Activated naive CD8-positive, alpha-beta T cell treated with anti-CD3 and anti-CD28 coated beads, Interleukin-2, amount 10 ng/mL, durations not matched to agents 7 days and 5 days (primary cell): Measurements from ENCODE around the gene CCDC171. TPM values are rescaled to one million over a fixed set of nuclear protein-coding genes. Genes with fewer than 3 reads are reported as not detected.
A peak's percentile ranks its signal among the peaks of the same experiment; 100 is the strongest.
"Not testable (repeated sequence)": the region's sequence is repeated elsewhere in the genome, so short reads cannot be mapped to it uniquely, and the experiment has no call there.

Experiments used
- ATAC-seq: fragments of 150-1000 bp; cut with Tn5 transposase; one replicate; pipeline ENCODE4 v1.10.0; 2021; ENCODE audit warnings: low read depth, moderate library complexity
- POLR2A ChIA-PET: fragments of 350-600 bp; sonication (Branson Sonifier 250); formaldehyde crosslinking; loops from one replicate; lab custom pipeline; 2021; ENCODE audit warnings: antibody characterized with exemption; lab: Charles Lee
- DNase-seq: peaks from one replicate; pipeline ENCODE4 v3.0.0; 2021
- H3K27ac Mint-ChIP-seq: one replicate; pipeline ENCODE4 v1.8.0; 2022; ENCODE audit warnings: mild to moderate bottlenecking, mixed read lengths
- H3K27me3 Mint-ChIP-seq: one replicate; pipeline ENCODE4 v1.8.0; 2022; ENCODE audit warnings: mild to moderate bottlenecking, moderate library complexity, mixed read lengths
- H3K36me3 Mint-ChIP-seq: one replicate; pipeline ENCODE4 v1.8.0; 2021; ENCODE audit warnings: mild to moderate bottlenecking, mixed read lengths
- H3K4me1 Mint-ChIP-seq: one replicate; pipeline ENCODE4 v1.8.0; 2021; ENCODE audit warnings: mixed read lengths
- H3K4me3 Mint-ChIP-seq: one replicate; pipeline ENCODE4 v1.8.0; 2022; ENCODE audit warnings: mild to moderate bottlenecking, moderate library complexity, mixed read lengths
- H3K9me3 Mint-ChIP-seq: one replicate; pipeline ENCODE4 v1.8.0; 2021; ENCODE audit warnings: mixed read lengths
- total RNA-seq, 2 experiments: library from RNA; stranded (reverse); gene quantifications; one replicate each; pipeline ENCODE4 v1.2.3, GENCODE V29; 2021

Gene CCDC171
- total RNA-seq, 2 experiments from 2014 or later = 1.7 to 2.7 TPM

- no peaks in the 10 kb centered on the region for H3K4me1 Mint-ChIP-seq
- no peak overlapping the region for H3K27ac Mint-ChIP-seq
- H3K4me3 Mint-ChIP-seq = no peak overlapping the region
Observed at GRCh38 chr9:15525958-15526357, 26.9 kb upstream of the CCDC171 start.

GRCh38 chr9:15527035-15527434, 25.8 kb upstream of the CCDC171 start:
- H3K36me3 Mint-ChIP-seq, POLR2A ChIA-PET, ATAC-seq, H3K4me1 Mint-ChIP-seq, H3K27ac Mint-ChIP-seq, DNase-seq, H3K4me3 Mint-ChIP-seq, H3K9me3 Mint-ChIP-seq, H3K27me3 Mint-ChIP-seq: not testable (repeated sequence)

More at GRCh38 chr9:15525958-15526357, 26.9 kb upstream of the CCDC171 start:
- Mint-ChIP-seq H3K36me3 (no peaks in the 10 kb centered on the region), H3K9me3 (no peaks in the 10 kb centered on the region), H3K27me3 (peaks cover 5% of the 10 kb centered on the region)
- no peak for DNase-seq
- ATAC-seq = no peak
- POLR2A ChIA-PET = no interaction called here

- POLR2A ChIA-PET = no interaction called here
Observed at GRCh38 chr9:15529566-15530324, 23.1 kb upstream of the CCDC171 start.

GRCh38 chr9:15531380-15531779, 21.5 kb upstream of the CCDC171 start:
- no peak overlapping the region for H3K4me3 Mint-ChIP-seq
- no peaks in the 10 kb centered on the region for H3K9me3 Mint-ChIP-seq
- no peak overlapping the region for H3K27ac Mint-ChIP-seq
- no peaks in the 10 kb centered on the region for H3K36me3 Mint-ChIP-seq
- H3K27me3 Mint-ChIP-seq = no peaks in the 10 kb centered on the region
- DNase-seq (no peak), ATAC-seq (no peak)
- peaks cover 3% of the 10 kb centered on the region for H3K4me1 Mint-ChIP-seq
- POLR2A ChIA-PET = interaction anchor here (1.0 kb wide), 1 partner anchor 22 kb away, joined by 3 read pairs; no protein-coding TSS in a partner anchor

More at GRCh38 chr9:15529566-15530324, 23.1 kb upstream of the CCDC171 start:
- Mint-ChIP-seq H3K27me3 (peaks cover 2% of the 10 kb centered on the region), H3K27ac (no peak overlapping the region), H3K36me3 (no peaks in the 10 kb centered on the region), H3K9me3 (no peaks in the 10 kb centered on the region), H3K4me3 (no peak overlapping the region), H3K4me1 (peaks cover 3% of the 10 kb centered on the region)
- ATAC-seq = no peak
- DNase-seq = no peak

GRCh38 chr9:15541872-15542271, 11.0 kb upstream of the CCDC171 start:
- POLR2A ChIA-PET = no interaction called here
- Mint-ChIP-seq H3K4me1 (no peaks in the 10 kb centered on the region), H3K4me3 (no peak overlapping the region), H3K36me3 (no peaks in the 10 kb centered on the region), H3K9me3 (no peaks in the 10 kb centered on the region), H3K27me3 (peaks cover 9% of the 10 kb centered on the region), H3K27ac (no peak overlapping the region)
- ATAC-seq = no peak
- no peak for DNase-seq

- no peaks in the 10 kb centered on the region for H3K9me3 Mint-ChIP-seq
- POLR2A ChIA-PET = no interaction called here
Observed at GRCh38 chr9:15542624-15543023, 10.2 kb upstream of the CCDC171 start.

GRCh38 chr9:15543047-15543813, 9.6 kb upstream of the CCDC171 start:
- peaks cover 7% of the 10 kb centered on the region for H3K27me3 Mint-ChIP-seq
- ATAC-seq (no peak), DNase-seq (no peak)
- no peak overlapping the region for H3K27ac Mint-ChIP-seq
- no peaks in the 10 kb centered on the region for H3K4me1 Mint-ChIP-seq
- no peaks in the 10 kb centered on the region for H3K9me3 Mint-ChIP-seq
- no peaks in the 10 kb centered on the region for H3K36me3 Mint-ChIP-seq
- no peak overlapping the region for H3K4me3 Mint-ChIP-seq
- POLR2A ChIA-PET = no interaction called here

More at GRCh38 chr9:15542624-15543023, 10.2 kb upstream of the CCDC171 start:
- H3K4me1 Mint-ChIP-seq = no peaks in the 10 kb centered on the region
- no peak for DNase-seq
- no peak overlapping the region for H3K4me3 Mint-ChIP-seq
- H3K27me3 Mint-ChIP-seq = peaks cover 7% of the 10 kb centered on the region
- H3K27ac Mint-ChIP-seq = no peak overlapping the region
- no peak for ATAC-seq
- no peaks in the 10 kb centered on the region for H3K36me3 Mint-ChIP-seq

- Mint-ChIP-seq H3K36me3 (no peaks in the 10 kb centered on the region), H3K4me3 (no peak overlapping the region), H3K4me1 (peaks cover 7% of the 10 kb centered on the region), H3K27ac (no peak overlapping the region), H3K9me3 (no peaks in the 10 kb centered on the region), H3K27me3 (peaks cover 3% of the 10 kb centered on the region)
- POLR2A ChIA-PET = no interaction called here
- no peak for DNase-seq
- ATAC-seq = no peak
Observed at GRCh38 chr9:15549611-15550010, 3.2 kb upstream of the CCDC171 start.

- peak; percentile 4 for ATAC-seq
- H3K36me3 Mint-ChIP-seq = peaks cover 5% of the 10 kb centered on the region
Observed at GRCh38 chr9:15553528-15553898, 670 bp downstream of the CCDC171 start.

GRCh38 chr9:15570769-15571168, 17.9 kb downstream of the CCDC171 start:
- Mint-ChIP-seq H3K36me3 (peaks cover 2% of the 10 kb centered on the region), H3K27me3 (peaks cover 4% of the 10 kb centered on the region), H3K9me3 (no peaks in the 10 kb centered on the region), H3K4me3 (no peak overlapping the region), H3K4me1 (no peaks in the 10 kb centered on the region), H3K27ac (no peak overlapping the region)
- ATAC-seq = no peak
- POLR2A ChIA-PET = no interaction called here
- no peak for DNase-seq

More at GRCh38 chr9:15553528-15553898, 670 bp downstream of the CCDC171 start:
- H3K4me1 Mint-ChIP-seq = peaks cover 7% of the 10 kb centered on the region
- DNase-seq = no peak
- no peaks in the 10 kb centered on the region for H3K9me3 Mint-ChIP-seq
- peak overlapping the region; percentile 82 for H3K27ac Mint-ChIP-seq
- peaks cover 3% of the 10 kb centered on the region for H3K27me3 Mint-ChIP-seq
- POLR2A ChIA-PET = interaction anchor here (0.9 to 2.7 kb wide), 5 partner anchors 22 to 256 kb away, joined by 3 to 40 read pairs (median 5); partner anchors contain the start of gene PSIP1
- H3K4me3 Mint-ChIP-seq = peak overlapping the region; percentile 89

- Mint-ChIP-seq H3K4me1 (no peaks in the 10 kb centered on the region), H3K27me3 (peaks cover 4% of the 10 kb centered on the region), H3K9me3 (no peaks in the 10 kb centered on the region), H3K27ac (no peak overlapping the region), H3K4me3 (no peak overlapping the region), H3K36me3 (peaks cover 2% of the 10 kb centered on the region)
- POLR2A ChIA-PET = no interaction called here
- DNase-seq = no peak
- ATAC-seq = no peak
Observed at GRCh38 chr9:15572200-15572770, 19.4 kb downstream of the CCDC171 start.

- no peaks in the 10 kb centered on the region for H3K9me3 Mint-ChIP-seq
Observed at GRCh38 chr9:15576350-15577050, 23.7 kb downstream of the CCDC171 start.

GRCh38 chr9:15578714-15579113, 25.9 kb downstream of the CCDC171 start:
- no peak overlapping the region for H3K4me3 Mint-ChIP-seq
- peaks cover 5% of the 10 kb centered on the region for H3K9me3 Mint-ChIP-seq
- H3K36me3 Mint-ChIP-seq = peaks cover 3% of the 10 kb centered on the region
- no peaks in the 10 kb centered on the region for H3K4me1 Mint-ChIP-seq
- H3K27me3 Mint-ChIP-seq = no peaks in the 10 kb centered on the region
- H3K27ac Mint-ChIP-seq = no peak overlapping the region
- POLR2A ChIA-PET = no interaction called here
- DNase-seq = no peak
- ATAC-seq = no peak

More at GRCh38 chr9:15576350-15577050, 23.7 kb downstream of the CCDC171 start:
- Mint-ChIP-seq H3K27me3 (no peaks in the 10 kb centered on the region), H3K4me1 (no peaks in the 10 kb centered on the region), H3K36me3 (no peaks in the 10 kb centered on the region), H3K4me3 (no peak overlapping the region), H3K27ac (no peak overlapping the region)
- POLR2A ChIA-PET = no interaction called here
- ATAC-seq (no peak), DNase-seq (no peak)
